GOT3 (cell line): ENCODE measurements around the gene RHEB.
"Not testable (repeated sequence)": the region's sequence is repeated elsewhere in the genome, so short reads cannot be mapped to it uniquely, and the experiment has no call there.

Experiments
- DNase-seq: peaks from one replicate; lab custom pipeline; 2025; ENCODE audit warnings: mixed read lengths; lab: John Stamatoyannopoulos, UW

The RHEB gene

GRCh38 chr7:151529842-151530241 lies 10.1 kb upstream of the RHEB start:
- DNase-seq: no peak

GRCh38 chr7:151524845-151525244 lies 5.2 kb upstream of the RHEB start:
- no peak for DNase-seq

- no peak for DNase-seq
Measured at GRCh38 chr7:151524331-151524730, 4.6 kb upstream of the RHEB start.

GRCh38 chr7:151520419-151521261 lies 945 bp upstream of the RHEB start:
- no peak for DNase-seq

GRCh38 chr7:151518947-151519764 lies 539 bp downstream of the RHEB start:
- not testable (repeated sequence) for DNase-seq

GRCh38 chr7:151518105-151518946 lies 1.4 kb downstream of the RHEB start:
- DNase-seq: no peak

GRCh38 chr7:151517601-151518104 lies 2.0 kb downstream of the RHEB start:
- DNase-seq: no peak

- no peak for DNase-seq
Measured at GRCh38 chr7:151515276-151515565, 4.5 kb downstream of the RHEB start.

GRCh38 chr7:151514461-151515275 lies 5.0 kb downstream of the RHEB start:
- DNase-seq: no peak

GRCh38 chr7:151513133-151513532 lies 6.6 kb downstream of the RHEB start:
- no peak for DNase-seq

GRCh38 chr7:151512353-151512752 lies 7.3 kb downstream of the RHEB start:
- DNase-seq: no peak

GRCh38 chr7:151511946-151512345 lies 7.7 kb downstream of the RHEB start:
- DNase-seq: no peak

- no peak for DNase-seq
Measured at GRCh38 chr7:151511270-151511669, 8.4 kb downstream of the RHEB start.

GRCh38 chr7:151509670-151510333 lies 9.9 kb downstream of the RHEB start:
- no peak for DNase-seq

GRCh38 chr7:151508991-151509390 lies 10.7 kb downstream of the RHEB start:
- DNase-seq: no peak

- DNase-seq: no peak
Measured at GRCh38 chr7:151507806-151508205, 11.9 kb downstream of the RHEB start.

GRCh38 chr7:151506901-151507382 lies 12.8 kb downstream of the RHEB start:
- no peak for DNase-seq

- DNase-seq: no peak
Measured at GRCh38 chr7:151505836-151506468, 13.7 kb downstream of the RHEB start.

GRCh38 chr7:151505433-151505832 lies 14.3 kb downstream of the RHEB start:
- no peak for DNase-seq

- no peak for DNase-seq
Measured at GRCh38 chr7:151504715-151505326, 14.9 kb downstream of the RHEB start.
